ENCODE results near the gene DCLK1. TPM values are rescaled to one million over a fixed set of nuclear protein-coding genes. Genes with fewer than 3 reads are reported as not detected.

The DCLK1 gene
- total RNA-seq, 1 donor from 2014 or later: 22.4 TPM

DNA sequence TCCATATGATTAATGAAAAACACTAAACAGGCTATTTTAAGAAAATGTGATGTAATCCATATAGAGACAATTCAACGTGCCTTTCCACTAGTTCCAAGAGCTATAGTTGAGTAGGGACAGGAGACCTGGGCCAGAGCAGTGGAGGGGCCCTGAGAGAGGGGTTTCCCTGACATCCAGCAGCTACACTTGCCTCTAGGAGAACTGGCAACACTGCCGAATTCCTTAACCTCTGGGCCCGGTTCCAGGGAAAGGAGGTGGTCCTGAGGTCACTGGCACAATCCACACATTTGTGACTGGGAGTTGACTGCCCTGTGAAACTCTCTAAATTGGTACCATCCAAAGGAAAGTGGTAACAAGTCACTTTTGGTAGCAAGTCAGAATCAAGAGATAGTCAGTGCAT is 264.4 kb downstream of the DCLK1 start:
- DNase-seq (ENCODE audit: low read depth, low spot score): no peak
- no peak overlapping the region for H3K4me3 Mint-ChIP-seq
- H3K4me1 Mint-ChIP-seq: no peaks in the 10 kb centered on the region
- peaks cover 9% of the 10 kb centered on the region for H3K36me3 Mint-ChIP-seq (ENCODE audit: low read depth)
- no peaks in the 10 kb centered on the region for H3K27me3 Mint-ChIP-seq (ENCODE audit: low read depth)
- peaks cover 5% of the 10 kb centered on the region for H3K9me3 Mint-ChIP-seq
- H3K27ac Mint-ChIP-seq (ENCODE audit: unreplicated experiment): no peak overlapping the region
- TF ChIP-seq, protein P1, sequence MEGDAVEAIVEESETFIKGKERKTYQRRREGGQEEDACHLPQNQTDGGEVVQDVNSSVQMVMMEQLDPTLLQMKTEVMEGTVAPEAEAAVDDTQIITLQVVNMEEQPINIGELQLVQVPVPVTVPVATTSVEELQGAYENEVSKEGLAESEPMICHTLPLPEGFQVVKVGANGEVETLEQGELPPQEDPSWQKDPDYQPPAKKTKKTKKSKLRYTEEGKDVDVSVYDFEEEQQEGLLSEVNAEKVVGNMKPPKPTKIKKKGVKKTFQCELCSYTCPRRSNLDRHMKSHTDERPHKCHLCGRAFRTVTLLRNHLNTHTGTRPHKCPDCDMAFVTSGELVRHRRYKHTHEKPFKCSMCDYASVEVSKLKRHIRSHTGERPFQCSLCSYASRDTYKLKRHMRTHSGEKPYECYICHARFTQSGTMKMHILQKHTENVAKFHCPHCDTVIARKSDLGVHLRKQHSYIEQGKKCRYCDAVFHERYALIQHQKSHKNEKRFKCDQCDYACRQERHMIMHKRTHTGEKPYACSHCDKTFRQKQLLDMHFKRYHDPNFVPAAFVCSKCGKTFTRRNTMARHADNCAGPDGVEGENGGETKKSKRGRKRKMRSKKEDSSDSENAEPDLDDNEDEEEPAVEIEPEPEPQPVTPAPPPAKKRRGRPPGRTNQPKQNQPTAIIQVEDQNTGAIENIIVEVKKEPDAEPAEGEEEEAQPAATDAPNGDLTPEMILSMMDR (conservative IDR thresholded peaks at IDR 0.05): no peak

DNA sequence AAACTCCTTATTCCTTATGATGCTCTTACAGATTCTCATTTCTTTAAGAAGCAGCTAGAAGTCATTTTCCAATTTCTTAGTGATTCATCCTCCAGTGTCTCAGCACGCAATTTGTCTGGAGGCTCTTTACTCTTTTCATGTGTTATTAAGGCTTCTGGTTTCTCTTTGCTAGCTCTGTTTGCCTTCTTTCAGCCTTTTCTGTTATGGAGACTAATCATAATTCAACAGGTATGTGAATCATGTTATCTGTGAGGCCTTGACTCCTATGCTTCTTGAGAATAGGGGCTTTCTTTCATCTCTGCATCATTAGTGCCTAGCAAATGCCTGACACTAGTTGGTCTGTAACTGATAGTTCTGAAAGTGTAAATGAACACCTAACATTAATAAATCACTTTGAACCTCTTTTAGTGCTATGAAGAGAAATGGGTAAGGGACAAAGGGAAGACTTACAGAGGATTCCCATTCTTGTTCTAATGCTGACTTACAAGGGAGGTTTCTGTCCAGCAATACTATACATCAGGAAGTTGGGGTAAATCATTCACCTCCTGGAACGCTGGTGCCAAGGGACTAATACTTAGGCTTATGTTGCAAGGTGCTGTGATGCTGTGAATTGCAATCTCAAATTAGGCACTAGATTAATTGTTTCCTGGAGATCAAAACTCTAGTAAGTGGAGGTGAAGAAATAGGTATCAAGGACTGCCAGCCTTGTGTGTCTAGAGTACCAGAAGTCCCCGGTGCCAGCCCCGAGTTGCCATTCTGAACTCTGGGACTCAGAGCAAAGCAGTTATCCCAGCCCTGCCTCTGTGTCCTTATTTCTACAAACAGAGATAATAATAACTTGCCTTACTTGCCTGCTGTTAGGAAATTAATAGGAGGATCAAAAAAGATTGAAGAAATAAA is 265.6 kb downstream of the DCLK1 start:
- TF ChIP-seq, protein P1 (conservative IDR thresholded peaks at IDR 0.05): no peak
- H3K36me3 Mint-ChIP-seq (ENCODE audit: low read depth): peaks cover 8% of the 10 kb centered on the region
- H3K4me3 Mint-ChIP-seq: no peak overlapping the region
- no peak for DNase-seq (ENCODE audit: low read depth, low spot score)
- no peaks in the 10 kb centered on the region for H3K4me1 Mint-ChIP-seq
- no peaks in the 10 kb centered on the region for H3K27me3 Mint-ChIP-seq (ENCODE audit: low read depth)
- no peak overlapping the region for H3K27ac Mint-ChIP-seq (ENCODE audit: unreplicated experiment)
- peaks cover 5% of the 10 kb centered on the region for H3K9me3 Mint-ChIP-seq

DNA sequence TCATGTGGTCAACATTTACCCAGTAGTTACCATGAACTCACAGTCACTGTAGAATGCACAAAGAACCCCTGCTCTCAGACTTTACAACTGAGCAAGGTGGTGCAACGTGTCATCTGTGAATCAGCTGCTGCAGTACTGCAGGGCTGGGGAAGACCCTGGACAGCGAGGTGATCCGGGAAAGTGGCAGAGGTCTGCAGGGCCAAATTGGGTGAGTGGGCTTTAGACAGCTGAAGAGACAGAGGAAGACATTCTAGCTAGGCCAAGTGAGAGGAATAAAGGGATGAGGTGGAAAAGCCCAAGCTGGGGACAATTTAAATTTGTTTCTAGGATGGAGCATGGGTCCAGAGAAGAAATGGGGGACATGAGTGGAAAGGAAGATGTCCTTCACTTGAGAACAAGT is 270.5 kb downstream of the DCLK1 start:
- Mint-ChIP-seq H3K27ac (ENCODE audit: unreplicated experiment) (no peak overlapping the region), H3K4me1 (peaks cover 17% of the 10 kb centered on the region)

DNA sequence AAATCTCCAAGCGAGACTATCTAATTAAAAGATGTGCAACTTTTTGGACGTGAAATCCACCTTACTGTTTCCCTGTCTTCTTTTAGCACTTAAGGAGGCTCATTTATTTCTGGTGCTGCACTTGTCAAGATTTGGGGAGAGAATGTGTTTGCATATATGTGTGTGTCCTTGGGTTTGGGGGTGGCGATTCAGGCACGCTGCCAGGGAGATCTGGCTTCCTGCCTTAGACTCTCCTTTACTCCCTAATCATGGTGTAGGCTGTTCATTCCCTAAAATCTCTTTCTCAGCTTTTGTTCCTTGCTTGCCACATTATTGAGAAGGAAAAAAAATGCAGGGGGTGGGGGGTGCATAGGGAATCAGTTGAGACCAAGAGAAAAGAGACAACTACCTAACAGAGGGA is 271.2 kb downstream of the DCLK1 start:
- H3K36me3 Mint-ChIP-seq (ENCODE audit: low read depth): peaks cover 3% of the 10 kb centered on the region
- H3K27ac Mint-ChIP-seq (ENCODE audit: unreplicated experiment): no peak overlapping the region
- peaks cover 24% of the 10 kb centered on the region for H3K4me1 Mint-ChIP-seq
- no peak overlapping the region for H3K4me3 Mint-ChIP-seq
- no peak for DNase-seq (ENCODE audit: low read depth, low spot score)
- peaks cover 5% of the 10 kb centered on the region for H3K9me3 Mint-ChIP-seq
- H3K27me3 Mint-ChIP-seq (ENCODE audit: low read depth): peaks cover 12% of the 10 kb centered on the region
- TF ChIP-seq, protein P1 (conservative IDR thresholded peaks at IDR 0.05): no peak

More for the DNA sequence above, 270.5 kb downstream of the DCLK1 start:
- Mint-ChIP-seq H3K36me3 (ENCODE audit: low read depth) (peaks cover 3% of the 10 kb centered on the region), H3K27me3 (ENCODE audit: low read depth) (peaks cover 7% of the 10 kb centered on the region), H3K4me3 (no peak overlapping the region), H3K9me3 (peaks cover 5% of the 10 kb centered on the region)
- TF ChIP-seq, protein P1 (conservative IDR thresholded peaks at IDR 0.05): no peak
- DNase-seq (ENCODE audit: low read depth, low spot score): no peak

DNA sequence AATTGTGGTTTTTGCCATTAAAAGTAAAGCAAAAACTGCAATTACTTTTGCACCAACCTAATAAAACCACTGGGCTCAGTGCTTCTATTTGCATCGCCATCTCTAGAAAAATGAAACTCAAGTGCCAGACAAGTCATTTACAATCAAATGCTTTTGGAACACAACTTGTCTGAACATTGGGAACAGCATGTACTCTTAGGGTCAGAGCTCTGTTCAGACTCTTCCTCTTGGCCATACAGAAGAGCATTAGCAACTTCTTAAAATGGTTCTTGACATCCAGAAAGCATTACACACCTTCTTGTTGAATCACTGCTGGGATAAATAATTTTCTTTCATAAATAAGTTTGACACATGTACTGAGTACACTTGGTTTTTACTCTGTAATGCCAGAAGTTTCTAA is 272.5 kb downstream of the DCLK1 start:
- DNase-seq (ENCODE audit: low read depth, low spot score): no peak
- H3K4me1 Mint-ChIP-seq: peaks cover 28% of the 10 kb centered on the region
- no peak overlapping the region for H3K4me3 Mint-ChIP-seq
- no peak overlapping the region for H3K27ac Mint-ChIP-seq (ENCODE audit: unreplicated experiment)
- H3K36me3 Mint-ChIP-seq (ENCODE audit: low read depth): peaks cover 3% of the 10 kb centered on the region
- TF ChIP-seq, protein P1 (conservative IDR thresholded peaks at IDR 0.05): no peak
- H3K27me3 Mint-ChIP-seq (ENCODE audit: low read depth): peaks cover 17% of the 10 kb centered on the region
- H3K9me3 Mint-ChIP-seq: peaks cover 3% of the 10 kb centered on the region
